Measurements from ENCODE around the gene MXD4. TPM values are rescaled to one million over a fixed set of nuclear protein-coding genes. Genes with fewer than 3 reads are reported as not detected.

The MXD4 gene
- total RNA-seq, 2 donors from 2014 or later = 33.4 to 34.9 TPM

- TF ChIP-seq, protein P1, sequence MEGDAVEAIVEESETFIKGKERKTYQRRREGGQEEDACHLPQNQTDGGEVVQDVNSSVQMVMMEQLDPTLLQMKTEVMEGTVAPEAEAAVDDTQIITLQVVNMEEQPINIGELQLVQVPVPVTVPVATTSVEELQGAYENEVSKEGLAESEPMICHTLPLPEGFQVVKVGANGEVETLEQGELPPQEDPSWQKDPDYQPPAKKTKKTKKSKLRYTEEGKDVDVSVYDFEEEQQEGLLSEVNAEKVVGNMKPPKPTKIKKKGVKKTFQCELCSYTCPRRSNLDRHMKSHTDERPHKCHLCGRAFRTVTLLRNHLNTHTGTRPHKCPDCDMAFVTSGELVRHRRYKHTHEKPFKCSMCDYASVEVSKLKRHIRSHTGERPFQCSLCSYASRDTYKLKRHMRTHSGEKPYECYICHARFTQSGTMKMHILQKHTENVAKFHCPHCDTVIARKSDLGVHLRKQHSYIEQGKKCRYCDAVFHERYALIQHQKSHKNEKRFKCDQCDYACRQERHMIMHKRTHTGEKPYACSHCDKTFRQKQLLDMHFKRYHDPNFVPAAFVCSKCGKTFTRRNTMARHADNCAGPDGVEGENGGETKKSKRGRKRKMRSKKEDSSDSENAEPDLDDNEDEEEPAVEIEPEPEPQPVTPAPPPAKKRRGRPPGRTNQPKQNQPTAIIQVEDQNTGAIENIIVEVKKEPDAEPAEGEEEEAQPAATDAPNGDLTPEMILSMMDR (IDR thresholded peaks at IDR 0.05) = no peak
- DNase-seq (ENCODE audit: low spot score) = no peak
- H3K9me3 ChIP-seq = no peaks in the 10 kb centered on the region
Measured at GRCh38 chr4:2272026-2272827, 10.3 kb upstream of the MXD4 start.

GRCh38 chr4:2271279-2272025 lies 9.5 kb upstream of the MXD4 start:
- Histone ChIP-seq H3K36me3 (no peaks in the 10 kb centered on the region), H3K4me3 (no peak overlapping the region), H3K27me3 (no peaks in the 10 kb centered on the region), H3K9me3 (no peaks in the 10 kb centered on the region), H3K4me1 (peaks cover 0 to 27% of the 10 kb centered on the region in 2 donors), H3K27ac (no peak overlapping the region)
- DNase-seq (ENCODE audit: low spot score) = no peak
- TF ChIP-seq, protein P1 (IDR thresholded peaks at IDR 0.05) = no peak

More at GRCh38 chr4:2272026-2272827, 10.3 kb upstream of the MXD4 start:
- Histone ChIP-seq H3K27me3 (no peaks in the 10 kb centered on the region), H3K4me1 (peaks cover 0 to 19% of the 10 kb centered on the region in 2 donors), H3K27ac (no peak overlapping the region), H3K36me3 (no peaks in the 10 kb centered on the region), H3K4me3 (no peak overlapping the region)

DNA sequence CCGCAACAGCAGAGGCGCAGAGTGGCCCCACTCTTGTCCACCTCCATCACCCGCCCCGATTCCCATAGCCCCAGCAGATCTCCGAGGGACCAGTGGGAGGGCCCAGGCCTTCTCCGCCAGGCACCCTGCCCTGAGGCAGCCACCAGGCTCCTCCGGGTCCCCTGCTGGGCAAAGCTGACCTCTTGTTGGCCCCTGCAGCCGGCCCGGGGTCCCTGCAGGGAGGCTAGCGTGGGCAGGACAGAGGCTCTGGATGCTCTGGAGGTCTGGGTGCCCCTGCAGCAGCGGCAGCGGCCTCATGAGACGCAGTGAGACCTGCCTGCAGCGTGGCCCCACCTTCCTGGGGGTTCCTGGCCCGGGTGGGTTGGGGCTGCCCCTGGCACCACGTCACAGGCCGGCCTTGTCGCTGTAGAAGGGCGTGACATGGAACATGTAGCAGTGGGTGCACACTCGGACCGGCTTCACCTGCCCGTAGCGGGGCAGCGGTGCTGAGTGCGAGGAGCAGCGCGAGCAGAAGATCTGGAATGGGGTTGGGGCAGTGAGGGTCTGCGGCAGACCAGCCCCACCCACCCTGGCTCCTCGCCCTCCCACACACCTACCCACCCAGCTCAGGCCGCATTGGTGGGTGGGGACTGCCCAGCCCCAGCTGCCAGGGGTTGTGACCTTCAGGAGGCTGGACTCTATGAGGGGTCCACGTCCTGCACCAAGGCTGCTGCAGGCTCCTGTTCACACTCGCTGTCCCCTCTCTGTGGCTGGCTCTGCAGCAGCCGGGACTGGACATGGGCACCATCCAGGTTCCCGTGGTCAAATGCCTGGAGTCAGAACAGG lies 8.6 kb upstream of the MXD4 start:
- TF ChIP-seq, protein P1 (IDR thresholded peaks at IDR 0.05) = no peak
- no peaks in the 10 kb centered on the region for H3K36me3 ChIP-seq
- no peak overlapping the region for H3K4me3 ChIP-seq
- H3K27ac ChIP-seq = no peak overlapping the region
- no peak for DNase-seq (ENCODE audit: low spot score)
- H3K9me3 ChIP-seq = no peaks in the 10 kb centered on the region
- no peaks in the 10 kb centered on the region for H3K27me3 ChIP-seq
- peaks cover 0 to 36% of the 10 kb centered on the region in 2 donors for H3K4me1 ChIP-seq

DNA sequence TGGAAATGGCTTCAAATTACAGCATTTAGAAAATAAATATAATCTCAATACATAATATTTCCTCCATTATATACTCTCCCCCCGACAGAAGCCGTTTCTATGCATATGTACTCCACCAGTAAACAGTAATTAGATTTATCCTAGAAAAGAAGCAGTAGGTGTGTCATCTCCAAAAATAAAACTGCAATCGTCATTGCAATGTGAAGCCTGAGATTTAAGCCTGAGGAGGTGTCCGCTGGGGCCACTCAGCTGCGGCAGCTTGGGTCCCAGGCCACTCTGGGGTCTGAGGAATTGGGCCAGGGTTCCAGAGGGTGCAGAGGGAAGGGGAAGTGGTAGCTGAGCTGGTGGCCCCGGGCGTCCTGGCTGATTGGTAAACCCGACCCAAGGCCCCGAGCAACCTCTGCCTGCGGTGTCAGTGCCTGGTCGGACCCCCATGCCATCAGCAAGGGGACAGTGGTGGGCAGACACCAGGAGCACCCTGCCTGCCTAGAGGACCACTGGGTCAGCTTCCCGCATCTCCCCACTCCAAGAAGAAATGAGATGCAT lies 7.8 kb upstream of the MXD4 start:
- DNase-seq (ENCODE audit: low spot score) = no peak
- TF ChIP-seq, protein P1 (IDR thresholded peaks at IDR 0.05) = no peak
- Histone ChIP-seq H3K4me3 (no peak overlapping the region), H3K27ac (no peak overlapping the region), H3K9me3 (no peaks in the 10 kb centered on the region), H3K27me3 (no peaks in the 10 kb centered on the region), H3K4me1 (peaks cover 0 to 44% of the 10 kb centered on the region in 2 donors), H3K36me3 (no peaks in the 10 kb centered on the region)

DNA sequence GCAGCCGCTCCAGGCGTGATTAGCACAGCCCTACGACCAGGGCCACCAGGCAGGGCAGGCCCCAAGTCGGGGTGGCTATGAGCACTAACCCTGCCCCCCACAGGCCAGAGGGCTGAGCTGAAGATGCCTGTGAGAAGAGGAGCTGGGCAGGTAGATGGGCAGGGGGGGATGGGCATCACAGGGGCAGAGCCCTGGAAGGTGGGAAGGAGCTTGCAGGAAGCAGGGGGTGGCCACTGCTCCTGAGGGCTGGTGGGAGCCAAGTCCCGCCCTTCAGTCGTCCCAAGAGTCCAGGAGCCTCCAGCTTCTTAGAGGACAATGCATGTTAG lies 7.3 kb upstream of the MXD4 start:
- Histone ChIP-seq H3K9me3 (no peaks in the 10 kb centered on the region), H3K4me1 (peaks cover 0 to 44% of the 10 kb centered on the region in 2 donors), H3K4me3 (no peak overlapping the region), H3K27me3 (no peaks in the 10 kb centered on the region), H3K27ac (no peak overlapping the region), H3K36me3 (no peaks in the 10 kb centered on the region)
- DNase-seq (ENCODE audit: low spot score) = no peak
- TF ChIP-seq, protein P1 (IDR thresholded peaks at IDR 0.05) = no peak

Data from right atrium auricular region (tissue), 2 donors.